Measurements from ENCODE around the gene POLH. TPM values are rescaled to one million over a fixed set of nuclear protein-coding genes. Genes with fewer than 3 reads are reported as not detected.
"Not testable (repeated sequence)": the region's sequence is repeated elsewhere in the genome, so short reads cannot be mapped to it uniquely, and the experiment has no call there.

POLH gene
- total RNA-seq, result 21.2 to 28.4 TPM (median 25.8 TPM) in 3 replicates
- long read RNA-seq, transcript POLH-202 (11 exons, 3,540 nt), result major isoform, 8 of 13 reads
- long read RNA-seq, partial matches to known transcripts, result 0 of 13 reads
- long read RNA-seq, other reads (novel, unspliced or antisense), result 5 of 13 reads

- peaks cover 7% of the 10 kb centered on the region for H3K36me3 Mint-ChIP-seq (ENCODE audit: low read depth)
- peak; percentile 60 for TF ChIP-seq CTCF (IDR thresholded peaks at IDR 0.05)
- no peaks in the 10 kb centered on the region for H3K9me3 Mint-ChIP-seq (ENCODE audit: low read depth)
- peaks cover 37% of the 10 kb centered on the region for H3K4me1 Mint-ChIP-seq (ENCODE audit: low read depth)
- H3K27me3 Mint-ChIP-seq (ENCODE audit: low read depth), result no peaks in the 10 kb centered on the region
- peak; percentile 95 for DNase-seq (ENCODE audit: low spot score)
- peak within 1 kb of the TSS; percentile 91 for H3K27ac Mint-ChIP-seq (ENCODE audit: unreplicated experiment)
- H3K4me3 Mint-ChIP-seq (ENCODE audit: unreplicated experiment), result peak within 1 kb of the TSS; percentile 99
Observed at GRCh38 chr6:43575772-43576551, at the start of gene POLH, which contains the start of gene XPO5. Gene POLH, plus strand, starts transcription at chr6:43576185. Its CDS starts 6,135 bp downstream, at chr6:43582320. Gene XPO5, minus strand, starts transcription at chr6:43576038. Its CDS starts 174 bp downstream, at chr6:43575864.

DNA sequence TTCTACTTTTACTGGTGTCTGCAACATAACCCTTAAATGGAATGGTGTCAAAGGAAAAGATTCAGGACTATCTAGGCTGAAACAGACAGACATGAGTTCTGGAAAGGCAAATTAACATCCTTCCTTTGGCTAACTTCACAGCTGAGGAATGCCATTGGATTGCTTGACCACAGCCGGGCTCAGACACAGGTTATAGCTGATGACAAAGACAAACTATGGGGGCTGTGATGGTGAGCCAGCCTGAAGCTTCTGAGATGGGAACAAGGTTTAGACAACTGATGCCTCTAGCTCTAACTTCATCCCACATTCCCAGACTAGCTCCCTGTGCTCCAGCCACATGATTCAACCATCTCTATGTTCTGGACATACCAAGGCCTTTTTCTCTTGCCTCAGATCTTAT, 43.8 kb upstream of the POLH start:
- DNase-seq (ENCODE audit: low spot score), result no peak
- H3K36me3 Mint-ChIP-seq (ENCODE audit: low read depth), result peaks cover 16% of the 10 kb centered on the region
- H3K4me1 Mint-ChIP-seq (ENCODE audit: low read depth), result no peaks in the 10 kb centered on the region
- H3K9me3 Mint-ChIP-seq (ENCODE audit: low read depth), result no peaks in the 10 kb centered on the region
- H3K27me3 Mint-ChIP-seq (ENCODE audit: low read depth), result no peaks in the 10 kb centered on the region
- H3K27ac Mint-ChIP-seq (ENCODE audit: unreplicated experiment), result no peak overlapping the region
- TF ChIP-seq CTCF (IDR thresholded peaks at IDR 0.05), result no peak
- no peak overlapping the region for H3K4me3 Mint-ChIP-seq (ENCODE audit: unreplicated experiment)

GRCh38 chr6:43538986-43539385, 37.0 kb upstream of the POLH start:
- H3K27me3 Mint-ChIP-seq (ENCODE audit: low read depth); H3K9me3 Mint-ChIP-seq (ENCODE audit: low read depth); H3K4me3 Mint-ChIP-seq (ENCODE audit: unreplicated experiment); H3K4me1 Mint-ChIP-seq (ENCODE audit: low read depth); DNase-seq (ENCODE audit: low spot score); H3K27ac Mint-ChIP-seq (ENCODE audit: unreplicated experiment): not testable (repeated sequence)
- H3K36me3 Mint-ChIP-seq (ENCODE audit: low read depth), result peaks cover 18% of the 10 kb centered on the region

- peaks cover 19% of the 10 kb centered on the region for H3K36me3 Mint-ChIP-seq (ENCODE audit: low read depth)
- not testable (repeated sequence) for DNase-seq (ENCODE audit: low spot score); H3K9me3 Mint-ChIP-seq (ENCODE audit: low read depth); H3K27me3 Mint-ChIP-seq (ENCODE audit: low read depth); H3K4me1 Mint-ChIP-seq (ENCODE audit: low read depth); H3K27ac Mint-ChIP-seq (ENCODE audit: unreplicated experiment); H3K4me3 Mint-ChIP-seq (ENCODE audit: unreplicated experiment)
Observed at GRCh38 chr6:43539409-43539808, 36.6 kb upstream of the POLH start.

DNA sequence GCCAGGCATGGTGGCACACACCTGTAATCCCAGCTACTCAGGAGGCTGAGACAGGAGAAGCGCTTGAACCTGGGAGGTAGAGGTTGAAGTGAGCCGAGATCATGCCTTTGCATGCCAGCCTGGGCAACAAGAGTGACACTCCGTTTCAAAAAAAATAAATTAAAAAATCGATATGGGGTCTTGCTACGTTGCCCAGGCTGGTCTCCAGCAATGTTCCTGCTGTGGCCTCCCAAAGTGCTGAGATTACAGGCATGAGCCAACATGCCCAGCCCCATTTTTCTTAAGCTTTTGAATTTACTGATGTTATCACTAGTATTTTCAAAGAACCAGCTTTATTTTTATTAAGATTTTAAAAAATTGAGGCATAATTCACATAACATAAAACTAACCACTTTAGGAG, 35.5 kb upstream of the POLH start:
- DNase-seq (ENCODE audit: low spot score), result no peak
- H3K27ac Mint-ChIP-seq (ENCODE audit: unreplicated experiment), result no peak overlapping the region
- H3K4me3 Mint-ChIP-seq (ENCODE audit: unreplicated experiment), result no peak overlapping the region
- peaks cover 21% of the 10 kb centered on the region for H3K36me3 Mint-ChIP-seq (ENCODE audit: low read depth)
- H3K9me3 Mint-ChIP-seq (ENCODE audit: low read depth), result no peaks in the 10 kb centered on the region
- TF ChIP-seq CTCF (IDR thresholded peaks at IDR 0.05), result no peak
- no peaks in the 10 kb centered on the region for H3K27me3 Mint-ChIP-seq (ENCODE audit: low read depth)
- no peaks in the 10 kb centered on the region for H3K4me1 Mint-ChIP-seq (ENCODE audit: low read depth)

GRCh38 chr6:43541774-43542471, 34.1 kb upstream of the POLH start:
- no peaks in the 10 kb centered on the region for H3K27me3 Mint-ChIP-seq (ENCODE audit: low read depth)
- no peak for DNase-seq (ENCODE audit: low spot score)
- TF ChIP-seq CTCF (IDR thresholded peaks at IDR 0.05), result no peak
- H3K4me1 Mint-ChIP-seq (ENCODE audit: low read depth), result no peaks in the 10 kb centered on the region
- no peak overlapping the region for H3K4me3 Mint-ChIP-seq (ENCODE audit: unreplicated experiment)
- no peak overlapping the region for H3K27ac Mint-ChIP-seq (ENCODE audit: unreplicated experiment)
- H3K9me3 Mint-ChIP-seq (ENCODE audit: low read depth), result no peaks in the 10 kb centered on the region
- peaks cover 31% of the 10 kb centered on the region for H3K36me3 Mint-ChIP-seq (ENCODE audit: low read depth)
